K562 (cell line): ENCODE results near the gene ERBB4.

Experiments
- BHLHE40 ChIP-seq: IDR thresholded peaks from 2 replicates; pipeline ENCODE4 v1.6.1; 2011; ENCODE audit warnings: low read length, improper control_type of control experiment
- NRF1 ChIP-seq, 2 experiments: fragments of 450-650 bp; IDR thresholded peaks in 1 of 2; conservative IDR thresholded peaks in 1 of 2; 2 replicates each; pipeline ENCODE4 v1.6.1; 2014; ENCODE audit warnings: mild to moderate bottlenecking in 2 of 2
- PHF8 ChIP-seq: fragments of 200-600 bp; sonication (generic); IDR thresholded peaks from 2 replicates; pipeline ENCODE4 v1.6.1; 2012; ENCODE audit warnings: mixed run types, mild to moderate bottlenecking, inconsistent platforms, low read length, moderate library complexity, borderline replicate concordance
- TF ChIP-seq, protein P1 (sequence below): sonication (generic); formaldehyde crosslinking; IDR thresholded peaks from 2 replicates; pipeline ENCODE4 v1.8.1; 2022; ENCODE audit warnings: missing genetic modification reagents
- TF ChIP-seq, protein P2 (sequence below), 3 experiments: IDR thresholded peaks in 2 of 3; conservative IDR thresholded peaks in 1 of 3; 2 replicates each; pipeline ENCODE4 v1.5.1; 2011 to 2012; ENCODE audit warnings: low read length in 3 of 3, mild to moderate bottlenecking in 3 of 3, control low read depth in 2 of 3, improper control_type of control experiment in 1 of 3, inconsistent platforms in 1 of 3, low read depth in 1 of 3, mixed read lengths in 1 of 3, moderate library complexity in 1 of 3; ENCODE audit not compliant: insufficient read depth in 2 of 3

DNA sequence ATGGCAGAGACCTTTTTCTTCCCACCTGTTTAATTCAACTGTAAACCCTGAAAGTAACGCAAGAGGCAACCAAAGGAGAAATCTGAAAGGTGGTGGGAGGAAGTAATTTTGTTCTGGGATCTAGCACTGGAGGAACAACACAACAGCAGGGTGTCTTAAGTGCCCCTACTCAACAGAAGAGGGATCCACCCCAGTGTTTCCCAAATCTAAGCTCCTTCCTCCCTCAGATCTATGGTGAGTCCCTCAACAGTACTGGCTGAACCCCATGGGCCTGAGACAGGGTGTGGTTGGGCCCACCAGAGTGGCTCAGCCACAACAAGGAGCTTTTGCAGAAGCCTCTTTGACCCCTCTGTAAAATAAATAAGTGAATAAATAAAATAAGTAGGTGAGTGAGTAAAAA lies 790.3 kb downstream of the ERBB4 start:
- TF ChIP-seq NRF1 (conservative IDR thresholded peaks at IDR 0.05 in 1 of 2, IDR thresholded peaks at IDR 0.05 in 1 of 2) = no peak
- TF ChIP-seq, protein P1, sequence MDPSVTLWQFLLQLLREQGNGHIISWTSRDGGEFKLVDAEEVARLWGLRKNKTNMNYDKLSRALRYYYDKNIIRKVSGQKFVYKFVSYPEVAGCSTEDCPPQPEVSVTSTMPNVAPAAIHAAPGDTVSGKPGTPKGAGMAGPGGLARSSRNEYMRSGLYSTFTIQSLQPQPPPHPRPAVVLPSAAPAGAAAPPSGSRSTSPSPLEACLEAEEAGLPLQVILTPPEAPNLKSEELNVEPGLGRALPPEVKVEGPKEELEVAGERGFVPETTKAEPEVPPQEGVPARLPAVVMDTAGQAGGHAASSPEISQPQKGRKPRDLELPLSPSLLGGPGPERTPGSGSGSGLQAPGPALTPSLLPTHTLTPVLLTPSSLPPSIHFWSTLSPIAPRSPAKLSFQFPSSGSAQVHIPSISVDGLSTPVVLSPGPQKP (CRISPR knock-in tag) = no peak
- no peak for TF ChIP-seq BHLHE40
- TF ChIP-seq PHF8 = no peak
- TF ChIP-seq, protein P2, sequence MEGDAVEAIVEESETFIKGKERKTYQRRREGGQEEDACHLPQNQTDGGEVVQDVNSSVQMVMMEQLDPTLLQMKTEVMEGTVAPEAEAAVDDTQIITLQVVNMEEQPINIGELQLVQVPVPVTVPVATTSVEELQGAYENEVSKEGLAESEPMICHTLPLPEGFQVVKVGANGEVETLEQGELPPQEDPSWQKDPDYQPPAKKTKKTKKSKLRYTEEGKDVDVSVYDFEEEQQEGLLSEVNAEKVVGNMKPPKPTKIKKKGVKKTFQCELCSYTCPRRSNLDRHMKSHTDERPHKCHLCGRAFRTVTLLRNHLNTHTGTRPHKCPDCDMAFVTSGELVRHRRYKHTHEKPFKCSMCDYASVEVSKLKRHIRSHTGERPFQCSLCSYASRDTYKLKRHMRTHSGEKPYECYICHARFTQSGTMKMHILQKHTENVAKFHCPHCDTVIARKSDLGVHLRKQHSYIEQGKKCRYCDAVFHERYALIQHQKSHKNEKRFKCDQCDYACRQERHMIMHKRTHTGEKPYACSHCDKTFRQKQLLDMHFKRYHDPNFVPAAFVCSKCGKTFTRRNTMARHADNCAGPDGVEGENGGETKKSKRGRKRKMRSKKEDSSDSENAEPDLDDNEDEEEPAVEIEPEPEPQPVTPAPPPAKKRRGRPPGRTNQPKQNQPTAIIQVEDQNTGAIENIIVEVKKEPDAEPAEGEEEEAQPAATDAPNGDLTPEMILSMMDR (IDR thresholded peaks at IDR 0.05 in 2 of 3, conservative IDR thresholded peaks at IDR 0.05 in 1 of 3; ENCODE audit: insufficient read depth in 2 of 3, low read depth in 1 of 3, low read length in 3 of 3) = no peak
